ENCODE data around the gene CACNA2D4.

DNA sequence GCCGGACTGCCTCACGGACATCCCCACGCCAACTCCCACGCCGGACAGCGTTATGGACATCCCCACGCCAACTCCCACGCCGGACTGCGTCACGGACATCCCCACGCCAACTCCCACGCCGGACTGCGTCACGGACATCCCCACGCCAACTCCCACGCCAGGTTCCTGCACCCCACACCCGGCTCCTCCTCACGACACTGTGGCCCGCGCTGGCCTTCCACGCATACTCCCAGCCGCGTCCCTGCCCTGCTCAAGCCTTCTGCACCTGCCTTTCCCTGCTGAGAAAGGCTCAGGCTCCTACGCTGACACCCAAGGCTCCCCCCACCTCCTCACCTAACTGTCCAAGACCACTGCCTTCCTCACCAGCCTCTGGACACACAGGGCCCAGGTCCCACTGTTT lies 9.7 kb downstream of the CACNA2D4 start:
- TF ChIP-seq EZH2 (IDR thresholded peaks at IDR 0.05; ENCODE audit: insufficient read depth, poor library complexity, severe bottlenecking) (no peak), EZH2phosphoT487 (IDR thresholded peaks at IDR 0.05; ENCODE audit: insufficient read depth, low read depth) (no peak)
